SK-N-SH (cell line): ENCODE results near the gene LYRM2.

ENCODE experiments used
- CHD2 ChIP-seq: fragments of 150-350 bp; IDR thresholded peaks from 2 replicates; pipeline ENCODE4 v1.6.1; 2018; ENCODE audit warnings: low read length; ENCODE audit not compliant: partially characterized antibody
- CTCF ChIP-seq: fragments of 200-600 bp; sonication (generic); IDR thresholded peaks from 2 replicates; pipeline ENCODE4 v1.6.1; 2017; ENCODE audit warnings: antibody characterized with exemption, mild to moderate bottlenecking, moderate library complexity
- ELF1 ChIP-seq: IDR thresholded peaks from 2 replicates; pipeline ENCODE4 v1.4.0; 2012
- EP300 ChIP-seq, 2 experiments: IDR thresholded peaks; 2 replicates each; pipeline versions ENCODE4 v1.4.0 to v1.6.1; 2012; ENCODE audit warnings: borderline replicate concordance in 1 of 2, low read depth in 1 of 2, low read length in 1 of 2
- FOSL2 ChIP-seq: IDR thresholded peaks from 2 replicates; pipeline ENCODE4 v1.4.0; 2012; ENCODE audit warnings: low read depth, mild to moderate bottlenecking, moderate library complexity, borderline replicate concordance
- FOXM1 ChIP-seq: IDR thresholded peaks from 2 replicates; pipeline ENCODE4 v1.4.0; 2012; ENCODE audit warnings: low read depth, mild to moderate bottlenecking
- JUND ChIP-seq: IDR thresholded peaks from 2 replicates; pipeline ENCODE4 v1.4.0; 2012
- RCOR1 ChIP-seq: fragments of 150-350 bp; IDR thresholded peaks from 2 replicates; pipeline ENCODE4 v1.6.1; 2017; ENCODE audit warnings: antibody characterized with exemption, low read length
- REST ChIP-seq: IDR thresholded peaks from 2 replicates; pipeline ENCODE4 v1.6.1; 2012; ENCODE audit warnings: mild to moderate bottlenecking, low read depth, low read length, moderate library complexity
- RXRA ChIP-seq: IDR thresholded peaks from 2 replicates; pipeline ENCODE4 v1.4.0; 2012; ENCODE audit warnings: low read depth, mild to moderate bottlenecking, borderline replicate concordance
- SMC3 ChIP-seq: IDR thresholded peaks from 2 replicates; pipeline ENCODE4 v1.6.1; 2012; ENCODE audit warnings: low read depth, low read length, improper control_type of control experiment
- USF1 ChIP-seq: IDR thresholded peaks from 2 replicates; pipeline ENCODE4 v1.4.0; 2012; ENCODE audit warnings: low read depth, borderline replicate concordance
- USF2 ChIP-seq: fragments of 150-350 bp; IDR thresholded peaks from 2 replicates; pipeline ENCODE4 v1.6.1; 2017; ENCODE audit warnings: antibody characterized with exemption, low read length, low read depth, borderline replicate concordance
- YY1 ChIP-seq: IDR thresholded peaks from 2 replicates; pipeline ENCODE4 v1.4.0; 2012; ENCODE audit warnings: low read depth, mild to moderate bottlenecking

GRCh38 chr6:89662659-89663223, 24.2 kb upstream of the LYRM2 start:
- TF ChIP-seq YY1: no peak
- TF ChIP-seq CTCF: no peak
- TF ChIP-seq FOXM1: no peak
- TF ChIP-seq EP300 (IDR thresholded peaks at IDR 0.05; ENCODE audit: borderline replicate concordance in 1 of 2, low read depth in 1 of 2, low read length in 1 of 2): no peak
- no peak for TF ChIP-seq REST
- TF ChIP-seq RCOR1: no peak
- no peak for TF ChIP-seq SMC3
- TF ChIP-seq ELF1: no peak
- no peak for TF ChIP-seq JUND
- TF ChIP-seq USF1: no peak
- TF ChIP-seq FOSL2: no peak
- TF ChIP-seq CHD2: no peak
- no peak for TF ChIP-seq RXRA
- TF ChIP-seq USF2: no peak
